Measurements from ENCODE around the gene ITIH3. TPM values are rescaled to one million over a fixed set of nuclear protein-coding genes. Genes with fewer than 3 reads are reported as not detected.

Gene ITIH3
- total RNA-seq, 1 donor from 2014 or later, result not detected

- DNase-seq (ENCODE audit: low read depth), result no peak
These were observed 27.8 kb downstream of the ITIH3 start for GRCh38 chr3:52822363-52822762.

- DNase-seq (ENCODE audit: low read depth), result no peak
These were observed 29.4 kb downstream of the ITIH3 start for GRCh38 chr3:52824037-52824436.

GRCh38 chr3:52827441-52827840 lies 32.8 kb downstream of the ITIH3 start:
- peak; percentile 43 for DNase-seq (ENCODE audit: low read depth)

- DNase-seq (ENCODE audit: low read depth), result peak; percentile 23
These were observed 33.3 kb downstream of the ITIH3 start for GRCh38 chr3:52827866-52828376.

GRCh38 chr3:52829482-52829881 lies 34.9 kb downstream of the ITIH3 start:
- no peak for DNase-seq (ENCODE audit: low read depth)

GRCh38 chr3:52829906-52830463 lies 35.4 kb downstream of the ITIH3 start:
- no peak for DNase-seq (ENCODE audit: low read depth)

- peak; percentile 24 for DNase-seq (ENCODE audit: low read depth)
These were observed 36.1 kb downstream of the ITIH3 start, which contains the start of gene ITIH4 for GRCh38 chr3:52830535-52831258. TSS of gene ITIH4 (minus strand) at chr3:52830672. CDS start at chr3:52830642, 30 bp downstream.

GRCh38 chr3:52831500-52832301 lies 37.1 kb downstream of the ITIH3 start:
- DNase-seq (ENCODE audit: low read depth), result peak; percentile 96

- DNase-seq (ENCODE audit: low read depth), result no peak
These were observed 38.6 kb downstream of the ITIH3 start for GRCh38 chr3:52833202-52833601.

GRCh38 chr3:52834871-52835501 lies 40.4 kb downstream of the ITIH3 start, which contains the start of gene MUSTN1:
TSS of gene MUSTN1 (minus strand) at chr3:52835019. CDS start at chr3:52834948, 71 bp downstream.
- peak; percentile 95 for DNase-seq (ENCODE audit: low read depth)

- peak; percentile 95 for DNase-seq (ENCODE audit: low read depth)
These were observed 41.3 kb downstream of the ITIH3 start for GRCh38 chr3:52835766-52836470.

- no peak for DNase-seq (ENCODE audit: low read depth)
These were observed 41.9 kb downstream of the ITIH3 start for GRCh38 chr3:52836471-52836845.

GRCh38 chr3:52836986-52837385 lies 42.4 kb downstream of the ITIH3 start:
- DNase-seq (ENCODE audit: low read depth), result peak; percentile 83

- no peak for DNase-seq (ENCODE audit: low read depth)
These were observed 44.1 kb downstream of the ITIH3 start for GRCh38 chr3:52838561-52839267.

GRCh38 chr3:52839268-52839575 lies 44.6 kb downstream of the ITIH3 start:
- DNase-seq (ENCODE audit: low read depth), result no peak

GRCh38 chr3:52839892-52840545 lies 45.4 kb downstream of the ITIH3 start:
- DNase-seq (ENCODE audit: low read depth), result no peak

- DNase-seq (ENCODE audit: low read depth), result peak; percentile 45
These were observed 46.8 kb downstream of the ITIH3 start for GRCh38 chr3:52841211-52841980.

GRCh38 chr3:52841981-52842340 lies 47.4 kb downstream of the ITIH3 start:
- DNase-seq (ENCODE audit: low read depth), result no peak

GRCh38 chr3:52842424-52842823 lies 47.8 kb downstream of the ITIH3 start:
- DNase-seq (ENCODE audit: low read depth), result no peak
